GM19372 (cell line): Measurements from ENCODE around the gene NUDT2.
"Not testable (repeated sequence)": the region's sequence is repeated elsewhere in the genome, so short reads cannot be mapped to it uniquely, and the experiment has no call there.

ENCODE experiments used
- ATAC-seq: cut with Tn5 transposase; IDR thresholded peaks from one replicate; pipeline ENCODE4 v1.9.1; 2021; ENCODE audit warnings: mild to moderate bottlenecking, low read depth, moderate library complexity; ENCODE audit not compliant: unreplicated experiment

NUDT2 gene

DNA sequence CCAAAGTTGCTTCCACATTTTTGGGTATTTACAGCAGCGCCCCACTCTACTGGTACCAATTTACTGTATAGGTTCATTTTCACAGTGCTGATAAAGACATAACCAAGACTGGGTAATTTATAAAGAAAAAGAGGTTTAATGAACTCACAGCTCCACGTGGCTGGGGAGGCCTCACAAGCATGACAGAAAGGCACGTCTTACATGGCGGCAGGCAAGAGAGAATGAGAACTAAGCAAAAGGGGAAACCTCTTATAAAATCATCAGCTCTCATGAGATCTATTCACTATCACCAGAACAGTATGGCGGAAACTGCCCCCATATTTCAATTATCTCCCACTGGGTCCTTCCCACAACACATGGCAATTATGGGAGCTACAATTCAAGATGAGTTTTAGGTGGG, 39.4 kb downstream of the NUDT2 start:
- not testable (repeated sequence) for ATAC-seq

DNA sequence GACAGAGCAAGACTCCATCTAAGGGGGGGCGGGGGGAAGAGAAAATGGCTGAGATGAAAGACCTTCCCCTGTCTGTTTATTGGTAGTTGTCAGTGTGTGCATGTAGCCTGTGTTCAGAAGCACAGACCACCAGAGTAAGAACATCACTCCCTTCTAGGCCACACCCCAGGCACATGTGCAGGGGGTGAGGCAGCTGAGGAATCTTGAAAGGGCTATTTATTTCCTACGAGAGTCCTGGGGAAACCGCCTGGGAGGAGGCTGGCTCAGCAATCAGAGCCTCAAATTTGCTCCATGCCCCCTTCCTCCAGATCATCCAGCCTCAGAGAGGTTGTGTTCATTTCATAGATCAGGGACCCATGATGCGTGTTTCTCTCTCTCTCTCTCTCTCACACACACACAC, 40.3 kb downstream of the NUDT2 start:
- ATAC-seq: no peak

DNA sequence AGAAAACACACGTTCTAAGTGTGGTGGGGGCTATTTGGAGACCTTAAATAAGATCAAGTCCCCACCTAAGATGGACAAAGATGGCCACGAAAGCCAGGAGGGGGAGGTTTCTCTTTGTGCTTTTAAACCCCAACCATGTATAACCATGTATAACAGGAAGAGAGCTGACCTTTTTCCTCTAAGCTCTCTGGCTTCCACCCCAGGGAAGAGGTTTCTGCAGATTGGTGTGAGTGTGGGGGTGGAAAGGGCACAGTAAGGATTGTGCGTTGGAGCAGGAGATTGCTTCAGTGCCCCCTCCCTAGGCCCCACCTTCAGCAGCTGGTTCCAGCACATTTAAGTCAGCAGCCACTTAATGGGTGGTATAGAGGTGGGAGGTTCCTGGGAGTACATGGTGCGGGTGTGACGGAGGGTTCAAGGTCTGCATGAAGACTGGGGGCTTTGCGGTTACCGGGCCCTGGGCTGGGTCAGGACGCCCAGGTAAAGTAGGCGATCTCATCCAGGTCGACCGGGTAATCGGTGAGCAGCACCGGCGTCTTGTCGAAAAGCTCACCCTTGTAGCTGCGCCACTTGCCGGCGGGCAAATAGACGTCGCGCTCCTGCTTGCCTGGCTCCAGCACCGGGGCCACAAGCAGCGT, 41.1 kb downstream of the NUDT2 start:
- ATAC-seq: no peak

DNA sequence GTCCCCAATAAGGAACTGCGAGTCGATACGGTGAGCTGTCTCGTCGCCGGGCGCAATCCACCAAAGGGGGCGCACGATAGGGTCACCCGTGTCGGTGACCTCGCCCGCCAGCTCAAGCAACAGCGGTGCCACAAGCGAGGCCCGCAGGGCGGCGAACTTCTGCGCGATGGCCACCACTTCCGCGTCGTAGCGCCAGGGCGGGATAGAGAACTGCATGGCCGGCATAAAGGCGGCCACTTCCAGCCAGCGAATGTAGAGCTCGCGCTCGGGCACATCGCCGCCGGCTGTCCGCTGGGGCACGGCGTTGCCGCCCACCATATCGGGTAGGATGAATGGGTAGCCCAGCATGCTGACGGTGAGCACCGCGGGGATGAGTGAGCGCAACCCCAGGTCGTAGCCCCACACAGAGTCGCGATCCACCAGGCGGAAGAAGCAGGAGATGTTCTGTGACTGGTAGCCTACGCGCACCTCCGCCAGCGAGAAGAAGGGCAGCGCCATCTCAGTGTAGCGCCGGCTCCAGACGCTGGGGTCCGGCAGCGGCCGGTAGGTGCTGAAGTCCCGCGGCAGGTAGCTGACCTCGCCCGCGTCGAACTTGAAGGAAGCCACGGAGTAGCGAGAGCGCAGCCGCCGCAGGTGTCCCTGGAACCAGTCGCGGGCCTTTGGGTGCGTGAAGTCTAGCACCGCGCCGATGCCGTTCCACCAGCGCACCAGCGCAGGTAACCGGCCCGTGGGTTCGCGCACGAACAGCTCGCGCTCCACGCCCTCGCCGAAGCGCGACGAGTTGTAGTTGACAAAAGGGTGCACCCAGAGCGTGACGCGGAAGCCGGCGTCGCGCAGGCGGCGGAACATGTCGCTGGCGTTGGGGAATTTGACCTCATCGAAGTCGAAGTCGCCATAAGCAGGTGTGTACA, 41.9 kb downstream of the NUDT2 start:
- no peak for ATAC-seq

DNA sequence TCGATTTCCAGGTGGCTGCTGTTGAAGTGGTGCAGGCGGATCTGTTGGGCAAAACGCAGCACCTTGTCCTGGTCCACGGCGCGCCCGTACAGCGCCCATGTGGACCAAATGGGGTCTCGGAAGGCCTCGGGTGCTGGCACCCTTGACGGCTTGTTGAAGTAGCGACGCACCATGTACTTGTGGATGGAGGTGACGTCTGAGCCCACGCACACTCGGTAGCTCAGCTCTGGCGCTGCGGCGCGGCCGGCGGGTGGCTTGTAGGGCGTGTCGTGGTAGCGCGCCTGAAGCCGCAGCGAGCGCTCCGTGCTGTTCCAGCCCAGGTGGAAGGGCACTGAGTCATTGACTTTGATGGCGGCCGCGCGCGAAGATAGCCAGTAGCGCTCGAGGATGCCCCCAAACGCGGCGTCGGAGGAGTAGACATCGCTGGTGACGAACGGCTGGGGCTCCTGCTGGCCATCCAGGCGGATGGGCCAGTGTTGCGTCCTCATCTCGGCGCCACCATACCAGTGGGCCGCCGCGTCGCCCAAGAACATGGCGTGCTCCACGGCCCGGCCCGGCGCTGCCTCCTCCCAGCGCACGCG, 42.6 kb downstream of the NUDT2 start:
- ATAC-seq: no peak

DNA sequence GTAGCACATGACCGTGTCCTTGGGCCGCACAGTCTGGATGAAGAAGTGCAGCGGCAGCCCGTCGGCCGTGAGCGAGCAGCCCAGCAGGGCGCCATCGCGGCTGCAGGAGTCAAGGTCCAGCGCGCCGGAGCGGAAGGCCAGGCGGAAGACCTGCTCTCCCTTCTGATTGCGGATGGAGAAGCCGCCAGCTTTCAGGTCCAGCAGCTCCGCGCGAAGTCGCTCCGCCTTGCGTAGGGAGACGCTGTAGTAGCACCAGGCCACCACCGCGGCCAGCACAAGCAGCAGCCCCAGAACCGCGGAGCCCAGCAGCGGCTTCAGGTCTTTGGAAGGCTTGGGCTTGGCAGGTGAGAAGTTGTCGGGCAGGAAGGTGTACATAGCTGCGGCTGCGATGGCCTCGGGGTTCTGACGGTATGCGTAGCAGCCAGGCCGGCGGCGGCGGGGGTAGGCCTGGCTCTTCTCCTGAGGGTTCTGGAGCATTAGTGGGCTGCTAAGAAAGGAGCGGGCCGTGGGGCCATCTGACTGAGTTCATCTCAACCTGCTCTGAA, 43.2 kb downstream of the NUDT2 start:
- ATAC-seq: no peak

DNA sequence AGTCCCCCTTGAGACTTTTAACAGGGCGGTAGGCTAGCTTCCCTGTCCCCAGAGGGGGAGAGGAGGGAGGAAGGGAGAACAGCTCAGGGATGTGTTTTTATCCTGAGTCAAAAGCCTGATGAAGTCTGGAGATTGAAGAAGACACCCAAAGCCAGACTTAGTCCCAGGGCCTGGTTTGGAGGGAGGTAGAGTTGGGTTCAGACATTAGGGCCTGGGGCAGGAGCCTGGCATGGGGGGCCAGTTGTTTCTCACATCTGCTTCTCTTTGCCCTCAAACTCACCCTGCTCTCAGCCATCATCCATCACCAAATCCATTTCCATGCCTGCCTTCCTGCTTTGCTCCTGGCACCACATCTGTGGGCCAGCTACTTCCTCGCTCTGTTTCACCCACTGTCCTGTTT, 44.4 kb downstream of the NUDT2 start:
- no peak for ATAC-seq

DNA sequence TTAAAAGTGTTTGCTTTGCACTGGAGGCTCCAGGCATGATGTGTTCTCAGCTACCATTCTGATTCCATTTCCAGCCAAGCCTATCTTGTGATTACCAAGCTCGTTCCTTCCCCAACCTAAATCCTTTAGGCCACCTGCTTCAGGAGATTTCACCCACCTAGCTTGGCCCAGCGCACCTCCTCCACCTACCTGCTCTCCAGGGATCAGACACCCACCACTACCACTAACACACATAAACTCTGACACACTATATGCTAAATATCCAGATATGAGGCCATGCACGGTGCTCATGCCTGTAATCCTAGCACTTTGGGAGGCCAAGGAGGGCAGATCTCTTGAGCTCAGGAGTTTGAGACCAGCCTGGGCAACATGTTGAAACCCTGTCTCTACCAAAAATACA, 45.0 kb downstream of the NUDT2 start:
- no peak for ATAC-seq

DNA sequence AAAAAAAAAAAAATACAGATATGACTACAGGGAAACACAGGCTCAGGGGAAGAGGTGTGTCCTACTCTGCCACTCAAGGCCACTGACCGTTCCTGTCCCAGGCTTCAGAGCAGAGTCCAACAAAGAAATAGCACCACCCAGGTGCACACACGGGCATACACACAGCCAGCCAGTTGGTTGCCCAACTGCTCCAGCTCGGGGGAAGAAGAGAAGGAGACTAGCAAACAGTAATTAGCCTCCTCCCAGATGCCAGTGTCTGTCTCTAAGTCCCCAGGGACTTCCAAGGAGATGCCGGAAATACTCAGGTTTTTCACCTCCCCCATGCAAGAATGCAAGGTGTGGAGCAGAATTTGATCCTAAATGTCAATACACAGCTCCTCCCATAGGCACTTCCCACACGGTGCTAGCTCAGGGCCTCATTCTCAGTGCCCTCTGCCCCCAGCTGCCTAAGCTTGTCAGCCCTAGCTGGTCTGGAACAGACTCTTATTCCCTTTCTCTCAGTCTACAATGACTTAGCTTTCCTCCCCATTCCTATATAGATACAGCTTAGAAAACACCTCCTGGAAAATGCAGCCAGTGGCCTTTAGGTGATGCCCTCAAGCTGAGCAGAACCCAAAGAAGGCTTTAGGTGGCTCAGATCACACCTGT, 45.7 kb downstream of the NUDT2 start:
- ATAC-seq: no peak

DNA sequence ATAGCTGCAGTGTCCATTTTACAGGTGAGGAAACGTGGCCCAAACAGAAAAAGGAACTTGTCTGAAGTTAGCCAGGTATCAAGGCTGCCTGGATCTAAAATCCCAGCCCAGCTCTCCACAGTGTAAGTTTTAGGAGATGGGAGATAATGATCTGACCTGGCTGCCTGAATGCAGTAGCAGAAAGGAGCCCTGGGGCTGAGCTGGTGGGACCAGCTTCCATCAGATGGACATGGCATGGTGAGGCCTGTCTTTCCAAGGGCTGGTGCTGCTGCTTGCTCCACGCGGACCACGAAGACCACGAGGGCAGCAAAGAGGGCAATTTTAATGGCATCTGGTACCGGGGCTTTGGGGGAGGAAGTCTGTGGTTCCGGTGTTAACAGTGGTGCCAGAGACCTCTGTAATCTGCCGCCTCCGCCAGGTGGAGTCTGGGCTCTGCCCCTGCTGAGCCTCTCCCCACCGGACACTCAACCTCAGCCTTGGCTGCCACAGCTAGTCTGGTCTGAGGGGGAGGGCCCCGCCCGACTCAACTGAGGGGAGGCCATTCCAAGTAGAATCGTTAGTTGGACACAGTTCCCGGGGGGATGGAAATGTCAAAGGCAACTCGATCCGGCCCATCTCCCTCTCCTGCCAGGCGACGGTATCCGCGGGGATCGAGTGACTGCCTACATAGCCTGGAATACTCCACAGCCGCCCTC, 46.7 kb downstream of the NUDT2 start:
- ATAC-seq: no peak

DNA sequence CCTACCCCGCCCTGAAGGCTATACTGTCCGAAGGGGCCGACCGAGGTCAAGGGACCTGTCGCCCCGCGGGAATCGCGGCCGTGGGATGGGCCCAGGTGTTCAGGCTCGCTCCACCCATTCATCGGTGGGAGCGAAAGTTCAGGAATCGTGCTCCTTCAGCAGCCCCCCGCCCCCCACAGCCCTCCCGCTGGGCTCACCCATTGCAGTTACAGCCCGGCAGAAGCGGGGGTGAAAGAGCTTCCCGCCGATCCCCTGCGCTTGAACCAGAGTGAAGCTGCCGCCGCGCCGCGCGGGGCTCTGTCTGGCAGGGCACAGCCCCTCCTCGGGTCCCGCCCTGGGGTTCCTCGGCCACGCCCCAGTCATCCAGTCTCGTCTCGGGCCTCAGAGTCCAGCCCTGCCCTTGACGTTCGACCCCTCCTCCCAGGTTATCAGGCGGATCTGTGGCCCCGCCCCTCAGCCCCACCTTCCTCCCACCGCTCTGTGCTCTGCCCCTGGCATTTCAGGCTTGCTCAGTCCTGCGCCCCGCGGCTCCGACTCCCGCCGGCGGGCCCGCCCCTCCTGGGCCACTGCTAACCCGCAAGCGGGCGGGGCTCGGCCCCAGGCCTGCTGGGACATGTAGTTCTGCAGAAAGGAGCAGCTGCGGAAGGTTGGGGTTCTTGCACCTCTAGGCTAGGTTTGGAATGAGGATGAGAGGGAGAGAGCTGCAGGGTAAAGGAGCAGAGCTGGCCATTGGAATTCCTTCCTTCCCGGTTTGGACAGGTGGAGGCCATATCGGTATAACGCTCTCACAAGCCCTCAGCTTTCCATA, 47.4 kb downstream of the NUDT2 start, which contains the start of gene MYORG:
TSS of gene MYORG (minus strand) at position 303 of the 808 bp plus-strand sequence. CDS start 3,955 bp downstream, outside the sequence.
- ATAC-seq: peak; percentile 79

DNA sequence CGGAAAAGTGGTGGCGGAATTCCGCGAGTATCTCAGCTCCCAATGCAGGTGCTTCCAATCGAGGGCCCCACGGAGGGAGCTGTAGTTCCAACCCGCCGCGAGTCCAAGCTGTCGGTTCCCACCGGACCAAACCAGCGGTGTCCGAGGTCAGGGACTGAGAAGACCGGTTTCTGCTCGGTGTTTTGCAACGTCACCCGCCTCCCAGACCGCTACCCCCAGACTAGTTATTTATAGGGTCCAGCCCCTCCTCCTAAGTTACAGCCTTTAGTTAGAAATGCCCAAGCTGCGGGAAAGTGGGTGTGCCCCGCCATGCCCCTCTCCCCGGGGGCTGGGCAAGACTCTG, 48.0 kb downstream of the NUDT2 start:
- ATAC-seq: no peak

DNA sequence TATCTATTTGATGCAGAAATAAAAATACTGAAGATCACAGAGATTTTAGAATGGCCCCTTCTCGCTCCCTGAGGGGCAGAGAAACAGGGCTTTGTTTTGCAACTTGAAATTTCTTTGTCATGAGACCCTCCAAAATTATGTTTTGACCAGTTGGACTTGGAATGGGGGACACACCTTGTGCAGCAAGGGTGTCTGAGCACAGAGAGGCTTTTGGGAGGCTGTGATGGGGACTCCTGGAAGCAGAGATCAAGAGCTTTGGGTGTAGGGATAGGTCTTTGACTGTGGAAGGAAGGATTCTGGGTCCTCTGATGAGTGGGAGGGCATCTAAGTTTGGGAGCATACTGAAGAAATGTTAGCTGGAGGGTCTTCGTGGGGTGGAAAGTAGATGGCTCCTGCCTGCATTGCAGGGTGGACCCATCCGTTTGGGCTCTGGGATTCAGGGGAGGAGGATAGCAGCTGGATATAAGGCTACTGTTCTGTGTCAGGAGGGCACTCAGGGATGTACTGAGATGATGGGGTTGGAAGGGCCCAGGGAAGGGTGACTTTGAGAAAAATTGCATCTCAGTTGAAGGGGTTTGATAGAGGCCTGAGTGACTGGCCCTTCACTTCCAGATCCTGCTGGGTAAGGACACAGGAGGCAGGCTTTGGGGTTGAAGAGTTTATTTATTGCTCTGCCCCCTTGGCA, 49.1 kb downstream of the NUDT2 start:
- ATAC-seq: no peak

DNA sequence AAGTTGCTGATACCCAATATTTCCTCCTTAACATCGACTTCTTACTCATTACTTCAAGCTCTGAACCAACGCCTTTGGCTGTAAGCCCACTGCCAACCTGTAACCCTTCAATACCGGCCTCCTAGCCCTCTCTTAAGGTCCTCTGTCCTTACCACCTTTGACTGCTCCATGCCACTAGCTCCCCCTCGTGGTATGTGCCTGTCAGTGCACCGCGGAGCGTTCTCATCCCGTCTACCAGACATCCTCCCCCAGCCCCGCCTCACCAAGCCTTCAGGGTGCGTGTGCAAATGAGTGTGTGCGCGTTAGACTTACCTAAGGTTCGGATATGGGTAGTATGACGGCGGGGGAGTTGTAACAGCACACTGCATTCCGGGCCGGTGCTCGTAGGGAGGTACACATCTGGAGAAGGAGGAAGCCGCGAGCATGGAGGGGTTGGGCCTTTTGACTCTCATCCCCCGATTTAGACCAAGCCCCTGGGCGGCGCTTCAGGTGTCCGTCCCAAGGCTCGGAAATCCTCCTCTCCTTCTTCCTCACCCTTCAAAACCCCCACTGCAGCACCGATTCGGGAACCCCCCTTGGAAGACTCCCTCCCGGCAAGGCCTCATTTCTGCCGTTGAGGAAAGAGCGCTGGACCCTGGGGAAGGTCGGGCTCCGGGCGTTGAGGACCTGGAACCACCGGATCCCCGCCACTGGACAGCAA, 50.1 kb downstream of the NUDT2 start:
- ATAC-seq: no peak

DNA sequence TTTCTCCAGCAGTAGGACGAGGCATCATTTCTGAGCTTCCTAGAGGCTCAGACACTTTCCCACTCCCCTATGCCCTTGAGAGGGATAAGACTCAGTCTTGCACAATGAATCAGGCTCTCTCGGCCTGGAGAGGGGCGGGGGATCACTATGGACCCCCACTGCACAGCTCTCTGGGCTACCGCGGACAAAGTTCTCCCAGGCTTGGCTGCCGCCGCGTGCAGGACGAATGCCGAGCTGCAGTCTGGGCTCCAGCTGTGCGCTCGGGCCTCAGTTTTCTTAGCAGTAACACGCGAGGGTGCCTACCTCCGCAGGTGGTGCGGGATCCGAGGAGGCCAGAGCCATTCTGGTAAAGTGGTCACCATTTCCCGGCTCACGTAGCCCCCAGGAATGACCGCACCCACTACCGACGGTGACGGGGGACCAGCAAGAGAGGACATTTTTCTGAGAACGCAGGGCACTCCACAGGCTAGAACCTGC, 50.7 kb downstream of the NUDT2 start:
- no peak for ATAC-seq

DNA sequence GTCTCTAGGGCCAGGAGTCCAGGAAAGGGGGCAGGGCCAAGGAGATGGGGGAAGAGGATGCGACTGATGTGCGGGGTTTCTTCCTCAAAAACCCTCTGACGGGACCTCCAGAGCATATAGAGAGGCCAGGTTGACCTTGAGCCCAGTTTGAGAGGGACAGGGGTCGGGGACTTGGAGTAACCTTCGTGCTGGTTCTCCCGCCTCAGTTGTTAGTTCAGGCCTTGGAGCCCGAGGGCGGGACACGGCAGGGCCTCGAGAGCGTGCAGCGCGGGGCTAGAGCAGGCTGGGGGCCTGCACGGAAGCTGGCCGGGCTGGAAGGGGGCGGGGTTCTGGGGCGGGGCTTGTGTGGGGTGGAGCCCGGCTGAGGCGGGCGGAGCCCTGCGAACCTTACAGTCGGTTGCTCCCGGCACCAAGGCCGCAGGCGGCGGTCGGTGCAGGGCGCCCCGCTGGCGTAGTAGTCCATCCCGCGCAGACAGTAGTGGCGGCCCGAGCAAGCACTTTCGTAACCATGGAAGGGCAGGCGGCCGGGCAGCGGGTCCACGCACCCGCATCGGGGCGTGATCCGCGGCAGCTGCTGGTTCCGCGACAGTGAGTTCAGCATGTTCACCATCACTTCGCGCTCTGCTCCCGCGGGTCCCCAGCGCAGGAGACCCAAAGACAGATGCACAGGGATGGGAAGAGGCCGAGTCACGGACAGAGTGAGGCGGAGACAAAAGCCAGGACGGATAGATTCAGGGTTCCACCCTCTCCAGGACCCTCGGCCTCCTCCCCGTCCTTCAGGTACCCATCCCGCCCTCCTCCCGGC, 51.3 kb downstream of the NUDT2 start:
- no peak for ATAC-seq

DNA sequence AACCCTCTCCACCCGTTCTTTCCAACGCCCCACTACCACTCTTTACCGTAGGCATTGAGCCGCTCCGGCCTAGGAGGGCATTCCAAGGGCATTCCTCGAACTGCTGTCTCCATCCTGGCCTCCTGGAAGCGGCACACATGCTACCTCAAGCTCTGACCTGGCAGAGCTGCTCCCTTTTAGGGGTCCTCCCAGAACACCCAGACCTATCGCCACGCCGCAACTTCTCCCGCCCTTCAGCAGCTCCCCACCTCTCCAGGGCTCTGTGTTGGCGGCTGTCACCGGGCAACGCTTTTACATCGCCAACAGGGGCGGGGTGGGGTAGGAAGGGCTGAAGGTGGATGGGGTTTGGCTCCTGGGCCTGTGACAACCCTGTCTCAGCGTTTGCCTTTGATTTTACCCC, 52.0 kb downstream of the NUDT2 start:
- no peak for ATAC-seq
